Erythroblast (primary cell): ENCODE results near the gene KANSL2.

Experiments
- GATA1 ChIP-seq: IDR thresholded peaks from 2 replicates; pipeline ENCODE4 v1.6.1; 2011; ENCODE audit warnings: low read depth, mild to moderate bottlenecking, control low read depth, low read length, moderate library complexity
- POLR2A ChIP-seq: IDR thresholded peaks from 2 replicates; pipeline ENCODE4 v1.6.1; 2011; ENCODE audit warnings: mild to moderate bottlenecking, low read length

DNA sequence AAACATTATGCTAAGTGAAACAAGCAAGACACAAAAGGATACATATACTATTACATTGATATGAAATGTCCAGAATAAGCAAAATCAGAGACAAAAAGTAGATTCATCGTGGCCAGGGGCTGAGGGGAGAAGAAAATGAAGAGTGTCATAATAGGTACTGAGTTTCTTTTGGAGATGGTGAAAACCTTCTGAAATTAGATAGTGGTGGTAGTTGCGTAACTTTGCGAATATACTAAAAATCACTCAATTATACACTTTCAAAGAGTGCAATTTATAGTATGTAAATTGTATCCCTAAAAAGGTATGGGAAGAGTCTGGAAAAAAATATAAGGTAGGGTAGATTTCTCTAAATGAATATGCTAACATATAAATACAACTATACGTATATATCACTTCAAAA lies 22.2 kb downstream of the KANSL2 start:
- TF ChIP-seq POLR2A (no peak), GATA1 (no peak)
